Activated CD4-positive, alpha-beta T cell treated with anti-CD3 and anti-CD28 coated beads, Interleukin-2, amount 50 U/mL, for 4 hours (primary cell): Measurements from ENCODE around the gene TCF25.
"Not testable (repeated sequence)": the region's sequence is repeated elsewhere in the genome, so short reads cannot be mapped to it uniquely, and the experiment has no call there.

Source experiments
- DNase-seq, 2 experiments: peaks; one replicate each; pipeline ENCODE4 v3.0.0-alpha.2; 2020

Gene TCF25, protein sequence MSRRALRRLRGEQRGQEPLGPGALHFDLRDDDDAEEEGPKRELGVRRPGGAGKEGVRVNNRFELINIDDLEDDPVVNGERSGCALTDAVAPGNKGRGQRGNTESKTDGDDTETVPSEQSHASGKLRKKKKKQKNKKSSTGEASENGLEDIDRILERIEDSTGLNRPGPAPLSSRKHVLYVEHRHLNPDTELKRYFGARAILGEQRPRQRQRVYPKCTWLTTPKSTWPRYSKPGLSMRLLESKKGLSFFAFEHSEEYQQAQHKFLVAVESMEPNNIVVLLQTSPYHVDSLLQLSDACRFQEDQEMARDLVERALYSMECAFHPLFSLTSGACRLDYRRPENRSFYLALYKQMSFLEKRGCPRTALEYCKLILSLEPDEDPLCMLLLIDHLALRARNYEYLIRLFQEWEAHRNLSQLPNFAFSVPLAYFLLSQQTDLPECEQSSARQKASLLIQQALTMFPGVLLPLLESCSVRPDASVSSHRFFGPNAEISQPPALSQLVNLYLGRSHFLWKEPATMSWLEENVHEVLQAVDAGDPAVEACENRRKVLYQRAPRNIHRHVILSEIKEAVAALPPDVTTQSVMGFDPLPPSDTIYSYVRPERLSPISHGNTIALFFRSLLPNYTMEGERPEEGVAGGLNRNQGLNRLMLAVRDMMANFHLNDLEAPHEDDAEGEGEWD

GRCh38 chr16:89873109-89873971, at the start of gene TCF25:
Gene TCF25 (plus strand): TSS chr16:89873592. CDS start chr16:89873668, 76 bp downstream.
- peak; percentile 81 to 83 for DNase-seq

DNA sequence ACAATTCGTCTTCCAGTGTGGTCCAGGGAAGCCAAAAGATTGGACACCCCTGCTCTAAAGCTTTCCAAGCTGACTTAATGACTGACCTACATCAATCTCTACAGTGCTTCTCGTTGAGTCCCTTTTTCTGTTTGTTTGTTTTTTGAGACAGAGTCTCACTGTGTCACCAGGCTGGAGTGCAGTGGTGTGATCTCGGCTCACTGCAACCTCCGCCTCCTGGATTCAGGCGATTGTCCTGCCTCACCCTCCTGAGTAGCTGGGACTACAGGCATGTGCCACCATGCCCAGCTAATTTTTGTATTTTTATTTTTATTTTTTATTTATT, 49.6 kb upstream of the TCF25 start:
- not testable (repeated sequence) for DNase-seq

DNA sequence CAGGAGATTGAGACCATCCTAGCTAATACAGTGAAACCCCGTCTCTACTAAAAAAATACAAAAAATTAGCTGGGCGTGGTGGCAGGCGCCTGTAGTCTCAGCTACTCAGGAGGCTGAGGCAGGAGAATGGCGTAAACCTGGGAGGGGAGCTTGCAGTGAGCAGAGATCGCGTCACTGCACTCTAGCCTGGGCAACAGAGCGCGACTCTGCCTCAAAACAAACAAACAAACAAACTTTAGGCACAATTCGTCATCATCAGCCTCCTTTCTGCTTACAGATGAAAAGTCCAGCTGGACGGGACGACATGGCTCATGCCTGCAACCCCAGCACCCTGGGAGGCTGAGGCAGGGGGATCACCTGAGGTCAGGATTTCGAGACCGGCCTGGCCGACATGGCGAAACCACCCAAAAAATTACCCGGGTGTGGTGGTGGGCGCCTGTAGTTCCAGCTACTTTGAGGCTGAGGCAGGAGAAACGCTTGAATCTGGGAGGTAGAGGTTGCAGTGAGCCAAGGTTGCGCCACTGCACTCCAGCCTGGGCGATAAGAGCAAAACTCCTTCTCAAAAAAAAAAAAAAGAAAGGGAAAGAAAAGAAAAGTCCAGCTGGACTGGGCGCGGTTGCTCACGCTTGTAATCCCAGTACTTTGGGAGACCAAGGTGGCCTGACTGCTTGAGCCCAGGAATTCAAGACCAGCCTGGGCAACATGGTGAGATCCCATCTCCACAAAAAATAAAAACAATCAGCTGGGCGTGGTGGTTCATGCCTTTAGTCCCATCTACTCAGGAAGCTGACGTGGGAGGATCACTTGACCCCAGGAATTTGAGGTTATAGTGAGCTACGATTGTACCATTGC, 46.6 kb upstream of the TCF25 start:
- DNase-seq, result no peak

- no peak for DNase-seq
Measured at GRCh38 chr16:89827383-89828198, 45.8 kb upstream of the TCF25 start.

GRCh38 chr16:89828199-89828869, 45.1 kb upstream of the TCF25 start, which contains the start of gene SPIRE2:
Gene SPIRE2 (plus strand): TSS chr16:89828475. CDS start chr16:89828551, 76 bp downstream.
- DNase-seq, result peak; percentile 62 to 63

DNA sequence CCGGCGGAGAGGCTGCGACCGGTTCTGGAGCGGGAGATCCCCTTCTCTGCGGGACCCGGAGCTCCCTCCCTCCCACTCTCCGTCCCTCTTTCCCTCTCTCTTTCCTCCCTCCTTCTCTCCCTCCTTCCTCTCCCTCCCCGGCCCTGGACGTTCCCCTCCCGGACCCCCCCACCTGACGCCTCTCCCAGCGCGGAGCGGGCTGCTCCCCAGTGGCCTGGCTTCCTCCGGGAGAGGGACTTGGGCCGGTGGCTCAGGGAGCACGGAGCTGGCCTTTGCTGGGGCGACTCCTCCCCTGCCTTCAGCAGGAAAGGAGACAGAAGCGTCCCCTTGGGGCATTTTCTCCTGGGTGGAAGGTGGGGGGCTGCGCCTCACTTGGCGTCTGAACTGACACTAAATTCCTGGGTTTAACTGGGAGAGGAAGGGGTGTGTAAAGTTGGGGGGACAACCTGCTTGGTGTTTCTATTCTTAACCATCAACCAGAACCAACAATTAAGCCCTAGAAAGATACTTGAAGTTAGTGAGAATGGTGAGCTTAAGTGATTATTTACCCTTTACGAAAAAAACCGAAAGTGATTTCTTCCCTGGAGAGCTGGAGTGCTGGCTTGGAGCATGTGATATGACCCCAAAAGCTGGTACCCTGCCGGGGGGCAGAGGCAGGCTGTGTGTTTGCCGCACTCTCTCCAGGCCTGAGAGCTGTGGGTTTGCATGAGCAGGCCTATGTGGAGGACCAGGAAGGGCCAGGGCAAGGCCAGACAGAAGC, 44.3 kb upstream of the TCF25 start:
- DNase-seq, result no peak

- no peak for DNase-seq
Measured at GRCh38 chr16:89829630-89830437, 43.6 kb upstream of the TCF25 start.

DNA sequence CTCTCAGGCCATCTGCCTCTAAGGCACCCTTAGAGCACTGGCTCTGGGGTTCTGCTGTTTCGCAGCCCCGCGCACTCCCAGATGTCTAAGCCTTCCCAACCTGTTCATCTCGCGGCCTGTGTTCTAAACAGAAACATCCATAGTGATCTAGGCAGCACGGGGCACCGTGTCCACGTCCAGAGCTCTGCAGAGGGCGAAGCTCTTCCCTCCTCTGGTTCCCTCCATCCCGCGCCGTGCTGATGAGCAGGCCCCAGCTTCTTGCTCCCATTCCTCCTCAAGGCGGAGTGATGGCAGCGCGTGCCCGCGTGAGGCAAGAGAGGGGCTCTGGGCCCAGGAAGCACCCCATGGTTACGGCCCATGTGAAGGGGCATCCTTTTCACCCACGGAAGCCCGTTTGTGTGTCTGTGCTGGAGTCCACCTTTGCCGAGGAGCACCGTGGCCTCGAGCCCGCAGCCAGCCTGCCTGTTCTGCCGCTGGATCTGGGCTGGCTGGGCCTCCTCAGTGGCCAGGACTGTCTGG, 41.5 kb upstream of the TCF25 start:
- no peak for DNase-seq

- not testable (repeated sequence) for DNase-seq
Measured at GRCh38 chr16:89833664-89834363, 39.6 kb upstream of the TCF25 start.

- not testable (repeated sequence) for DNase-seq
Measured at GRCh38 chr16:89834813-89835363, 38.5 kb upstream of the TCF25 start.

DNA sequence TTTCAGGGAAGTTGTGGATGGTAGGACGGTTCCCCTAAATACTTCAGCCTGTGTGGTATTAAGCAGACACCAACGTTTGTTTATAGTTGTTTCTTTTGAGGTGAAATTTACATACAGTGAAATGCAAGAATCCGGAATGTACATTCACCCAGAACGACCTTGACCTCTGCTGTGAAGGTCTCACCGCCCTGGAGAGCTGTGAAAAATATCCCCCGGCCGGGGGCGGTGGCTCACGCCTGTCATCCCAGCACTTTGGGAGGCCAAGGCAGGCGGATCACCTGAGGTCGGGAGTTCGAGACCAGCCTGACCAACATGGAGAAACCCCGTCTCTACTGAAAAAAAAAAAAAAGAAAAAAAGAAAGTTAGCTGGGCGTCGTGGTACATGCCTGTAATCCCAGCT, 36.9 kb upstream of the TCF25 start:
- not testable (repeated sequence) for DNase-seq

DNA sequence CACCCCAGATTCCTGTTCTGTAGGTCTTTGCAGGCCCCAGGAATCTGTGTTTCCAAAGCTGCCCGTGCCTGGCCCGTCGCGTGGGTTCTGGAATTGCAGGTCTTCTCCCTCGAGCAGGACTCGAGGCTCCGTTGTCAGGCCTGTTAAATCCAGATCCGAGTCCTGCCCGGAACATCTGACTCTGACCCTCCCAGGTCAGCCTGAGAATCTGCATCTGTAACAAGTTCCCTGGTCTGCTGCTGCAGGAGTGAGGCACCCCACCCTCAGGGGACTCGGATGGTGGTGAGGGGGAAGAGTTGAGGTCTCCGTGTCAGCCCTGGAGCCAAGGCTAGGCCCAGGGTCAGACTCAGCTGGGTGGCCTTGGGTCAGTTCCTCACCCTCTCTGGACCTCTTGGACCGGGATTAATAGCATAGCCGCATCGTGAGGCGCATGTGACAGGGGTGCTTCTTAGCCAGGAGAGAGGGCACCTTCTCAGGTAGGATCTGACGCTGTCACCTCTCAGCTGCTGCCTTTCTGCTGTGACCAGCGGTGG, 36.3 kb upstream of the TCF25 start:
- no peak for DNase-seq

- DNase-seq, result no peak
Measured at GRCh38 chr16:89841275-89841674, 32.1 kb upstream of the TCF25 start.

DNA sequence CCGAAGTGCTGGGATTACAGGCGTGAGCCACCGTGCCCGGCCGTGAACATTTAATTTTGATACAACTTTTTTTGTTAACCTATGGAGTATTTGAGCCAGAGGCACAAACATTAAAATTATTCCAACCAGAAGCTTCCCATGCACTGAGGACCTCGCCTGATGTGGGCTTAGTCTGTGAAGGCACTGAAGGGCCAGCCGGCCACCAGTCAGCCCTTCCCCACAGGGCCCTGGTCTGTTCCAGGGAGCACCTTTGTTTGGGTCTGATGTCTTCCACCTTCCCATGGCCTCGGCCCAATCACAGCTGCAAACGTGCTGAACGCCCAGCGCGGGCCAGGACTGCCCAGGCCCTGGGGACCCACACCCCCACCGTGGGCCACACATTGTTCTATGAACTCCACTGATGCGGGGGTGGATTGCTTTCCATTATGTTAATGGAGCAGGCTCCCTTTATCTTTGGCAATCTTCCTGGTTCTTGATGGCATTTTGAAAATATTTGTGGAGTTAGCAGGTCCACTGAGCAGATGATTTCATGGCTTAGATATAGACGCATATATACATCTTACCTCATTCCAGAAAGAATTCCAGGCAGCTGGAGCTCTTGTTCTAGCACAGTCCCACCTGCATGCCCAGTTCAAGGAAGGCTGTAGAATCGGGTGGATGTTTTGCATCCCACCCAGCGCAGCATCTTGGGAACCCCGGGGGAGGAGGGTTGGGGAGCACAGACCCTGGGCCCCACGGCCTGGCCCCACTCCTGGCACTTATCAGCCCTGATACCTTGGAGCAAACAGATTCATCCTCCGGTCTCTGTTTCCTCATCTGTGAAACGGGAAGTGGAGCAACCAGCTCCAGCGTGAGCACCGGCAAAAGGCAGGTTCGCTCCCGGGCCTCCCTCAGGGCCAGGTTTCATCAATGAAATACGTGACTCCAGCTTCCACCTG, 30.7 kb upstream of the TCF25 start:
- no peak for DNase-seq

- no peak for DNase-seq
Measured at GRCh38 chr16:89843409-89844350, 29.7 kb upstream of the TCF25 start.
